Measurements from ENCODE around the gene PNLIP.

DNA sequence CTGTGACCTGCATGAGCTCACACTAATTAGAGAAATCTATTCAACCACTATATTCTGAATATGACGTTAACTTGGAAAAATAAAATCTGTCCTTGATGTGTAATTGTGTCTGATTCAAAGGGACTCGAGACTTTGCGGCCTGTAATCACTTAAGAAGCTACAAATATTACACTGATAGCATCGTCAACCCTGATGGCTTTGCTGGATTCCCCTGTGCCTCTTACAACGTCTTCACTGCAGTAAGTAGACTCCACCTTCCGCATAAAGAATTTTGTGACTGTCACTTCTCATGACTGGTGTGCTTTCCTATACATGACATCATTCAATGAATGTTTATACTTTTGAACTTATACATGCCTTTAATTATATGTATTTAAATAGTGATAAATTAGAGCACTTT, 10.1 kb downstream of the PNLIP start:
- TF ChIP-seq, protein P1, sequence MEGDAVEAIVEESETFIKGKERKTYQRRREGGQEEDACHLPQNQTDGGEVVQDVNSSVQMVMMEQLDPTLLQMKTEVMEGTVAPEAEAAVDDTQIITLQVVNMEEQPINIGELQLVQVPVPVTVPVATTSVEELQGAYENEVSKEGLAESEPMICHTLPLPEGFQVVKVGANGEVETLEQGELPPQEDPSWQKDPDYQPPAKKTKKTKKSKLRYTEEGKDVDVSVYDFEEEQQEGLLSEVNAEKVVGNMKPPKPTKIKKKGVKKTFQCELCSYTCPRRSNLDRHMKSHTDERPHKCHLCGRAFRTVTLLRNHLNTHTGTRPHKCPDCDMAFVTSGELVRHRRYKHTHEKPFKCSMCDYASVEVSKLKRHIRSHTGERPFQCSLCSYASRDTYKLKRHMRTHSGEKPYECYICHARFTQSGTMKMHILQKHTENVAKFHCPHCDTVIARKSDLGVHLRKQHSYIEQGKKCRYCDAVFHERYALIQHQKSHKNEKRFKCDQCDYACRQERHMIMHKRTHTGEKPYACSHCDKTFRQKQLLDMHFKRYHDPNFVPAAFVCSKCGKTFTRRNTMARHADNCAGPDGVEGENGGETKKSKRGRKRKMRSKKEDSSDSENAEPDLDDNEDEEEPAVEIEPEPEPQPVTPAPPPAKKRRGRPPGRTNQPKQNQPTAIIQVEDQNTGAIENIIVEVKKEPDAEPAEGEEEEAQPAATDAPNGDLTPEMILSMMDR (IDR thresholded peaks at IDR 0.05; ENCODE audit: insufficient read depth, low read length, poor library complexity, severe bottlenecking), result no peak
- TF ChIP-seq EZH2phosphoT487 (conservative IDR thresholded peaks at IDR 0.05; ENCODE audit: low read length), result no peak

All from SU-DHL-6 (cell line).